ENCODE results near the gene GASK1A. TPM values are rescaled to one million over a fixed set of nuclear protein-coding genes. Genes with fewer than 3 reads are reported as not detected.

Gene GASK1A
- total and polyA plus RNA-seq, 10 donors, result 0.43 to 4.0 (median 1.8) TPM

DNA sequence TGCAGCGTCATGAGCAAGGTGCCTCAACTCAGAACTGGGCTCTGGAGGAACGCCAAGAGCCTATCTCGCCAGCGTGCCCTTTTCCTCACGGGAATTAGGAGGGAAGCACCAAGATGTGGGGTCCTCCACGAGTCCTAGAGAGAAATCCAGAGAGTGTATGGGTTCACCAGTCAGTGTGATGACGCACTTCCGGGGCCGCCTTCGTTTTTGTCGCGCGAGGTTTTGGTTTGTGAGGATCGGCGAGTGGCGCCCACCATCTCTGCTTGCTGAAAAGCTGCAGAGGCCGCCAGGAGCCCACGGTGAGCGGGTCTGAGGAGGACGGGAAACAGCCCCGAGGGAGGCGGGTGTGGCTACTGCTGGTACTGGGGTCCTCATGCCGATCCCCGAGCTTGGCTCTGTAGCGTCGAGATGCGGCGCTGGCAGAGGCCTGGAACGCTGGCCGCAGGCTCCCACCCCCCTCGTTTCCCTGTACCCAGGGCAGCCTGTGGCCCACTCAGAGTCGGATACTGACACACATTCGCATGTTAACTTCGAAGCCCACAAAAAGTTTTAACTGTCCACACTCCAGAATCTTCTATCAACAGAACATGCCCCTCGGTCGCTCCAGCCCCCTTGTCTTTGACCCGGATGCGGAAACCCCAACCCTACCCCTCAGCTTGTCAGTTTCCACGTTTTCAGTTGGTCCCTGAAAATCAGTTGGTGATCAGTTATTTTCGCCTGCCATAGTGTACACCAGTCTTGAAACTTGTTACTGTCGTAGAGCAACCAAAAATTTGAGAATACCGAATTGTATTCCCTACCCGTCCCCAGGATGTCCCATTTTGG lies 42.7 kb upstream of the GASK1A start:
- TF ChIP-seq CTCF (IDR thresholded peaks at IDR 0.05 in 8 of 11, conservative IDR thresholded peaks at IDR 0.05 in 3 of 11) (no peak), POLR2AphosphoS5 (IDR thresholded peaks at IDR 0.05) (no peak), POLR2A (IDR thresholded peaks at IDR 0.05) (no peak)
- H3K4me1 ChIP-seq, result no peaks in the 10 kb centered on the region
- no peaks in the 10 kb centered on the region for H3K36me3 ChIP-seq
- WGBS, 5 donors, result 69 to 85% (median 74%) methylated on average over 37 to 43 of the region's 43 CpGs
- H3K27ac ChIP-seq, result no peak overlapping the region
- DNase-seq, result peak; percentile 65
- peak overlapping the region in 3 of 8 donors; percentile 4 to 55 (median 24) for H3K4me3 ChIP-seq
- peaks cover 0 to 6% (median 0%) of the 10 kb centered on the region in 7 donors for H3K27me3 ChIP-seq (replicated peaks in 1 of 7)
- intact Hi-C loops (cut with DNase I; ENCODE audit: low total_unique reads), result no loop called here
- no peaks in the 10 kb centered on the region for H3K9me3 ChIP-seq

DNA sequence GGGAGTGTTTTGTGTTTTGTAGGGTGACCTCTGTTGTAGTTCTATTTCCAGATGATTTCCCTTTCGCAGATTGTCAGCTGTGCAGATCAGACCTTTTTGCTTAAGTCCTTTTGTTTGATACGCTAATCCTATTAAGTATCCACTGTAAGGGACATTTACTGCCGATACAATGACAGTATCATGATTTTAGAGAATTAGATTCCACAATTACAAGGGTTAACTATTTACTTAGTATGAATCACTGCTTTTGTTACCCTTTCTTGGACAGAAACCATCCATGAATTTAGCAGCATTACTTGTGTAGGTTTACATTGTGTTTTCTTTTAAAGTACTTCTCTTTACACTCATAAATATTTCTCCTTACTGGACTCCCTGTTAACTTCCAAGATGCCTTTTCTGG lies 41.8 kb upstream of the GASK1A start:
- intact Hi-C loops (cut with DNase I; ENCODE audit: low total_unique reads), result no loop called here
- H3K4me3 ChIP-seq, result no peak overlapping the region
- peaks cover 0 to 6% (median 0%) of the 10 kb centered on the region in 7 donors for H3K27me3 ChIP-seq (replicated peaks in 1 of 7)
- DNase-seq, result no peak
- TF ChIP-seq POLR2A (IDR thresholded peaks at IDR 0.05), result no peak
- TF ChIP-seq CTCF (IDR thresholded peaks at IDR 0.05 in 8 of 11, conservative IDR thresholded peaks at IDR 0.05 in 3 of 11), result no peak
- no peak for TF ChIP-seq POLR2AphosphoS5 (IDR thresholded peaks at IDR 0.05)
- H3K36me3 ChIP-seq, result no peaks in the 10 kb centered on the region
- no peak overlapping the region for H3K27ac ChIP-seq
- no peaks in the 10 kb centered on the region for H3K4me1 ChIP-seq
- no peaks in the 10 kb centered on the region for H3K9me3 ChIP-seq
- WGBS, 5 donors, result 89 to 97% (median 96%) methylated on average over 3 of the region's 3 CpGs

GRCh38 chr3:42942693-42943092 lies 36.4 kb upstream of the GASK1A start:
- H3K9me3 ChIP-seq, result no peaks in the 10 kb centered on the region
- 77 to 87% (median 80%) methylated on average over 1 of the region's 1 CpG for WGBS, 5 donors
- H3K4me3 ChIP-seq, result no peak overlapping the region
- H3K4me1 ChIP-seq, result no peaks in the 10 kb centered on the region
- no peak for TF ChIP-seq POLR2AphosphoS5 (IDR thresholded peaks at IDR 0.05)
- TF ChIP-seq POLR2A (IDR thresholded peaks at IDR 0.05), result no peak
- no peak for TF ChIP-seq CTCF (IDR thresholded peaks at IDR 0.05 in 8 of 11, conservative IDR thresholded peaks at IDR 0.05 in 3 of 11)
- no peaks in the 10 kb centered on the region for H3K36me3 ChIP-seq
- DNase-seq, result no peak
- intact Hi-C loops (cut with DNase I; ENCODE audit: low total_unique reads), result no loop called here
- H3K27me3 ChIP-seq (replicated peaks in 1 of 7), result no peaks in the 10 kb centered on the region
- no peak overlapping the region for H3K27ac ChIP-seq

- TF ChIP-seq POLR2AphosphoS5 (IDR thresholded peaks at IDR 0.05) (no peak), CTCF (IDR thresholded peaks at IDR 0.05 in 8 of 11, conservative IDR thresholded peaks at IDR 0.05 in 3 of 11) (no peak), POLR2A (IDR thresholded peaks at IDR 0.05) (no peak)
- no peaks in the 10 kb centered on the region for H3K36me3 ChIP-seq
- 64 to 82% (median 71%) methylated on average over 5 of the region's 5 CpGs for whole genome bisulfite sequencing, 5 donors
- no peak overlapping the region for H3K27ac ChIP-seq
- no peaks in the 10 kb centered on the region for H3K9me3 ChIP-seq
- no peak for DNase-seq
- no peaks in the 10 kb centered on the region for H3K27me3 ChIP-seq (replicated peaks in 1 of 7)
- H3K4me3 ChIP-seq, result no peak overlapping the region
- intact Hi-C loops (cut with DNase I; ENCODE audit: low total_unique reads), result no loop called here
- H3K4me1 ChIP-seq, result no peaks in the 10 kb centered on the region
These were observed 33.1 kb upstream of the GASK1A start for GRCh38 chr3:42946050-42946449.
